ENCODE results near the gene AKR1E2.
"Not testable (repeated sequence)": the region's sequence is repeated elsewhere in the genome, so short reads cannot be mapped to it uniquely, and the experiment has no call there.

Gene AKR1E2

GRCh38 chr10:4813496-4813895 lies 12.5 kb upstream of the AKR1E2 start:
- no peak for DNase-seq (ENCODE audit: low read depth)

GRCh38 chr10:4815646-4816180 lies 10.3 kb upstream of the AKR1E2 start:
- not testable (repeated sequence) for DNase-seq (ENCODE audit: low read depth)

- DNase-seq (ENCODE audit: low read depth) = no peak
Observed at GRCh38 chr10:4816966-4817365, 9.0 kb upstream of the AKR1E2 start.

GRCh38 chr10:4819067-4819466 lies 6.9 kb upstream of the AKR1E2 start:
- DNase-seq (ENCODE audit: low read depth) = no peak

GRCh38 chr10:4819707-4820106 lies 6.3 kb upstream of the AKR1E2 start:
- DNase-seq (ENCODE audit: low read depth) = no peak

- no peak for DNase-seq (ENCODE audit: low read depth)
Observed at GRCh38 chr10:4820804-4821401, 5.1 kb upstream of the AKR1E2 start.

GRCh38 chr10:4822208-4822607 lies 3.8 kb upstream of the AKR1E2 start:
- DNase-seq (ENCODE audit: low read depth) = no peak

GRCh38 chr10:4824791-4825310 lies 1.2 kb upstream of the AKR1E2 start:
- no peak for DNase-seq (ENCODE audit: low read depth)

GRCh38 chr10:4825456-4825867 lies 545 bp upstream of the AKR1E2 start:
- no peak for DNase-seq (ENCODE audit: low read depth)

GRCh38 chr10:4826792-4827324 lies 851 bp downstream of the AKR1E2 start:
- no peak for DNase-seq (ENCODE audit: low read depth)

- DNase-seq (ENCODE audit: low read depth) = no peak
Observed at GRCh38 chr10:4828005-4828404, 2.0 kb downstream of the AKR1E2 start.

GRCh38 chr10:4830551-4830950 lies 4.5 kb downstream of the AKR1E2 start:
- no peak for DNase-seq (ENCODE audit: low read depth)

GRCh38 chr10:4831091-4831490 lies 5.1 kb downstream of the AKR1E2 start:
- DNase-seq (ENCODE audit: low read depth) = no peak

- DNase-seq (ENCODE audit: low read depth) = no peak
Observed at GRCh38 chr10:4833286-4833685, 7.3 kb downstream of the AKR1E2 start.

GRCh38 chr10:4834898-4835405 lies 8.9 kb downstream of the AKR1E2 start:
- no peak for DNase-seq (ENCODE audit: low read depth)

- DNase-seq (ENCODE audit: low read depth) = no peak
Observed at GRCh38 chr10:4835494-4835918, 9.5 kb downstream of the AKR1E2 start.

- DNase-seq (ENCODE audit: low read depth) = no peak
Observed at GRCh38 chr10:4836416-4836969, 10.5 kb downstream of the AKR1E2 start.

GRCh38 chr10:4837551-4837950 lies 11.5 kb downstream of the AKR1E2 start:
- DNase-seq (ENCODE audit: low read depth) = no peak

- no peak for DNase-seq (ENCODE audit: low read depth)
Observed at GRCh38 chr10:4838743-4839142, 12.7 kb downstream of the AKR1E2 start.

GRCh38 chr10:4839353-4839752 lies 13.3 kb downstream of the AKR1E2 start:
- DNase-seq (ENCODE audit: low read depth) = no peak

- DNase-seq (ENCODE audit: low read depth) = no peak
Observed at GRCh38 chr10:4840151-4840550, 14.1 kb downstream of the AKR1E2 start.

- DNase-seq (ENCODE audit: low read depth) = no peak
Observed at GRCh38 chr10:4843525-4844180, 17.6 kb downstream of the AKR1E2 start.

GRCh38 chr10:4844864-4845263 lies 18.9 kb downstream of the AKR1E2 start:
- DNase-seq (ENCODE audit: low read depth) = no peak

Measured in non-pigmented ciliary epithelial cell (primary cell).